RCC 7860 (cell line): ENCODE results near the gene VBP1.
"Not testable (repeated sequence)": the region's sequence is repeated elsewhere in the genome, so short reads cannot be mapped to it uniquely, and the experiment has no call there.

Experiments used
- DNase-seq: peaks from one replicate; pipeline ENCODE4 v3.0.0-alpha.2; 2015; ENCODE audit warnings: low spot score
- FAIRE-seq: peaks from 2 replicates; lab custom pipeline; 2012; peaks lifted over from hg19 to GRCh38; lab: Jason Lieb, UNC

Gene VBP1

GRCh38 chrX:155262970-155263754 lies 46.9 kb downstream of the VBP1 start:
- FAIRE-seq (no peak), DNase-seq (no peak)

GRCh38 chrX:155263854-155264628 lies 47.8 kb downstream of the VBP1 start, which contains the start of gene RAB39B:
TSS of gene RAB39B (minus strand) at chrX:155264491. CDS start at chrX:155264288, 203 bp downstream.
- no peak for FAIRE-seq
- peak; percentile 22 for DNase-seq

DNA sequence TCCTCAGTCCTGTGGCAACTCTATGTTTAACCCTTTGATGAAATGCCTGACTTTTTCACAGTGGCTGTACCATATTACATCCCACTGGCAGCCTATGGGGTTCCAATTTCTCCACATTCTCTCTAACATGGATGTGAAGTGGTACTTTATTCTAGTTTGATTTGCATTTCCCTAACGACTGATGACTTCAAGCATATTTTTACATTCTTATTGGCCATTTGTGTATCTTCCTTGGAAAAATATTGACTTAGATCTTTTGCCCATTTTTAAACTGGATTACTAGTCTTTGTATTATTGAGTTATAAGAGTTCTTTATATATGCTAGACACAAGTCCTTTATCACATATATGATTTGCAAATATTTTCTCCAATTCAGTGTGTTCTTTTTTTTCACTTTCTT lies 50.2 kb downstream of the VBP1 start:
- FAIRE-seq (no peak), DNase-seq (no peak)

- not testable (repeated sequence) for DNase-seq
Measured at GRCh38 chrX:155267995-155268394, 51.7 kb downstream of the VBP1 start.

DNA sequence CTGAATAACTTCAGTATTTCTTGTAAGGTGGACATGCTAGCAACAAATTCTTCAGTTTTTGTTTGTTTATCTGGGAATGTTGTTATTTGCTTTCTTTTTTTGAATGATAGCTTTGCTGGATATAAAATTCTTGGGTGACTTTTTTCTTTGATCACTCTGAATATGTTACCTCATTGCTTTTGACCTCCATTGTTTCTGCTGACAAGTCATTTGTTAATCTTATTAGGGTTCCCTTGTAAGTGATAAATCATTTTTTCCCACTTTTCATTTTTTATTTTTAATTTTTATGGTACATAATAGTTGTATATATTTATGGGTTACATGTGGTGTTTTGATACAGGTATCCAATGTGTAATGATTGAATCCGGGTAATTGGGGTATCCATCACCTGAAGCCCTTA lies 54.7 kb downstream of the VBP1 start:
- FAIRE-seq (no peak), DNase-seq (no peak)

More at GRCh38 chrX:155267995-155268394, 51.7 kb downstream of the VBP1 start:
- not testable (repeated sequence) for FAIRE-seq

- FAIRE-seq, result no peak
Measured at GRCh38 chrX:155279873-155280272, 63.6 kb downstream of the VBP1 start.

More at GRCh38 chrX:155279873-155280272, 63.6 kb downstream of the VBP1 start:
- no peak for DNase-seq
